ENCODE data around the gene SOCS7. TPM values are rescaled to one million over a fixed set of nuclear protein-coding genes. Genes with fewer than 3 reads are reported as not detected.

SOCS7 gene
- total RNA-seq, 1 experiment from 2014 or later: 24.6 TPM

DNA sequence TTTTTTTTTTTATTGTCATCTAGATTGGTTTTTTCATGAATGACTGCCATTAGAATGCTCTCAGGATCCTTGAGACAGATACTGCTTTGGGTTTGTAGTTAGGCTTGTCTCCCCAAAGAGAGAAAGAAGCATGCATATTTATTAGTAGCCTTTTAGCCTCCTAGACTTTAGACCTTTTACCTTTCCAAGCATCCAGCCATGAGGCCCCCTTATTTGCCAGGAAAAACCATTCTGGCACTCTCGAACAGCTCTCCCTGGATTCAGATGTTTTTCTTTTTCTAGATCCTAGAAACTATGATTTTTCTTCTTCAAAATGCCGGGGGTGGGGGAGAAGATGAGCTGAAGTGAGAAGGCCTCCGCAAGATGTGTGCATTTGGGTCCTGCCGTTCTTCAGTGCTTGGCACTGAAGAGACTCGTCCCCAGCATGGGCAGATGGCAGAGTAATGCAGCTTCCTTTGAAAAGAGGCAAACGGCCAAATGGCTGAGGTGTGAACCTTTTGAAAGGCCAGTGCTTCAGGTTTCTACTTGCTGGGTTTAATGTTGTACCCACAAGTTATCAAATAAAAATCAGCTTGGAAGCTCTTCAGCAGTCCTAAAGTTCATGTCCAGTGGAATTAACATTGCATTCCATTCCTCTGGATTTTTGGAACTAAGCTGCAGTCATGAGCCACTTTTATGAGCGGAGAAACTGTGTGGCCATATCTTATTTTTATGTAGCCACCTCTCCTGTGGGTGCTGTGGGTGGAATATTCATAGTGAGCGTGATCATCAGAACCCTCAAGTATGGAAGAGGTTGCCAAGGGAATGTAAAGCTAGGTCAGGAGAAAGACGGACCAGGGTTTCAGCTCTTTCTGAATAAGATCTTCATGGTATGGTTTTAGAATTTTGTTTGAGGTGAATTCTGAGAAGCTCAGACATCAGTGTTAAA, 7.2 kb downstream of the SOCS7 start:
- no peak for DNase-seq (ENCODE audit: extremely low read depth, low read depth)

GRCh38 chr17:38361694-38362465, 10.2 kb downstream of the SOCS7 start:
- DNase-seq (ENCODE audit: extremely low read depth, low read depth): no peak

DNA sequence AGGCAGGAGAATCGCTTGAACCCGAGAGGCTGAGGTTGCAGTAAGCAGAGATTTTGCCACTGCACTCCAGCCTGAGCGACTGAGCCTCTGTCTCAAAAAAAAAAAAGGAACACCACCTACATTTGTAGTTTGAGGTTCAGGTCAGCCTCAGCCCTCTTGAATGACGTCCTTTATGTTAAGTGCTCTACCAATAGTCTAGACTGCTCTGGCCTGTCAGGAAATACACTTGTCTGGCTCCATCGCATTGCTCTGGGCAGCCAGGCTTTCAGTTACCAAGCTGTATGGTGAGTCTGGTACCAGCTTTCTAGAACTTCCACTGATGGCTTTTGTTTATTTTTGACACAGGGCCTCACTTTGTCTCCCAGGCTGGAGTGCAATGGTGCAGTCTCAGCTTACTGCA, 11.4 kb downstream of the SOCS7 start:
- no peak for DNase-seq (ENCODE audit: extremely low read depth, low read depth)

DNA sequence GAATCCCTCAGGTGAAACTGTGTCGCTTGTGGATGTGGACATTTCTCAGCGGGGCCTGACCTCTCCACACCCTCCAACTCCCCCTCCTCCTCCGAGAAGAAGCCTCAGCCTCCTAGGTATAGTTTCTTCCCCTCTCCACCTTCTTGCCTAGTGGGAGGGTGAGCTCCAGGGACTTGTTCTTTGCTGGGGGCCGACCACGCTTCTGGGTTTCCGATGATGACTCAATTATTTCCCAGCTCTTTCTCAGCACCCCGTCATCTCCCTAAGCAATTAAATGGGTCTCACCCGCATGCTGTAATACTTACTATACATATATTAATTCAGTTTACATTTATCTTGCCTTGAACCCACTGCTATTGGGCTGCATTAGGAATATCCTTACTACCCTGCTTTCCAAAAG, 13.1 kb downstream of the SOCS7 start:
- no peak for DNase-seq (ENCODE audit: extremely low read depth, low read depth)

GRCh38 chr17:38369124-38369886, 17.7 kb downstream of the SOCS7 start:
- DNase-seq (ENCODE audit: extremely low read depth, low read depth): no peak

GRCh38 chr17:38379448-38379847, 27.8 kb downstream of the SOCS7 start:
- no peak for DNase-seq (ENCODE audit: extremely low read depth, low read depth)

DNA sequence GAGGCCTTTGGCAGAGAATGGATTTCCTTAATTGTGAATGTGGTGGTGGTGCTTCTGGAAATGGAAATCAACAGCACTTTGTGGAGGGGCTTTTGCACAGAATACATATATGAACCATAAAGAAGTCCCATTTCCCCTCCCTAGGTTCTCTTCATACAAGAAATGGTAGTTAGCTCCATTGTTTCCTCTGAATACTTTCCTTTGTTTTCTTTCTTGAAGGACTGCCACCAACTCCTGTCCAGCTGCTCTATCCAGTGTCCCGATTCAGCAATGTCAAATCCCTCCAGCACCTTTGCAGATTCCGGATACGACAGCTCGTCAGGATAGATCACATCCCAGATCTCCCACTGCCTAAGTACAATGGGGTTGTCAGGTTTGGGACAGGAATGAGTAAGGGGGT, 43.4 kb downstream of the SOCS7 start:
- DNase-seq (ENCODE audit: extremely low read depth, low read depth): no peak

DNA sequence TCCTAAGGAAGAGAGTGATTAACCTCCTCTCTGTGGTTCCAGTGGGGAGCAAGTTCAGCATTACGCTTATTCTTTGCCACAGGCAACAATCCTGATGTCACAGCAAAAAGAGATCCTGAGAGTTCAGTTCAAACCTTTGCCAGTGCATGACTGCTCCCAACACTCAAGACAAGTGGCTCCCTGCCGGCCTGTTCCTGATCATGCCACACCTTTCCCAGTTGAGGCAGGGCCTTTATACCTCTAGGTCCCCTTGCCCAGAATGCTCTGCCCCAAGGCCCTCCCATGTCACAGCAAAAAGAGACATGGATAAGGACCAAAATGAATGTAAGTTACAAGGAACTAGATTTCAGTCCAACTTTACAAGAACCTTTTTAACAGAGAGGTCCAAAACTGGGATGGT, 45.6 kb downstream of the SOCS7 start:
- DNase-seq (ENCODE audit: extremely low read depth, low read depth): no peak

- DNase-seq (ENCODE audit: extremely low read depth, low read depth): no peak
Observed at GRCh38 chr17:38400286-38400685, 48.6 kb downstream of the SOCS7 start.

DNA sequence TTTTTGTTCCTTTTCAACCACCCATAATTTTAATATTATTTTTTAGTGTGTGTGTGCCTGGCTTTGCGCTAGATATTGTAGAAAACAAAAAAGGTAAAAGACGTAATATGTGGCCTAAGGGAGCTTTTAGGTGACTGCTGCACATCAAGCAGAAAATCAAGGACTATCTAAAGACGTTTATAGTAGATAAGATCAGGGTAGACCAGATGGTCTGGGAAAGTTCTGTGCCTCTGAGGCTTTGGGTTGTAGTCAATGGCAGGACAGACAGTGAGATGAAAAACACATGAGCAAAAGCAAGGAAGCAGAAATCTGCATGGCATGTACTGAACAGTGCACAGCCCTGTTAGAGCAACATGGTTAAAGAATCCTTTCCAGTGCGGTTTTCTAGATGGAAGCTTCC, 49.8 kb downstream of the SOCS7 start:
- DNase-seq (ENCODE audit: extremely low read depth, low read depth): no peak

DNA sequence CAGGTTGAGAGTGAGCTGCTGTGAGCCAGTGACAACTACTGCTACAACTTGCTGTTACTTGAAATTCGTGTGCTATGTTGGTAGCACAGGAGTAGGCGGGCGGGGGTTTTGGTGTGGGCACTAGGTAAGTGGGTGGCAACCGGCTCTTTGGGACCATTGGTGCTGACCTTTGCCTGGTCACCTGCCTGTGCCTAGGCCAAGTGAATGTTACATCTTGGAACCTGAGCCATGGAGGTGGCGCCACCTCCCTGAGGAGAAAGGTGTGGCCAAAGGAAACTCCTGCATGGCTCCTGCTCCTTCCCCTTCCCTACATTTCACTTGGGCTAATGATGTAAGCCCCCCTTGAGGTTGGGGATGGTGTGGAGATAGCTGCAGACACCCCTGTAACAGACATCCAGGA, 51.3 kb downstream of the SOCS7 start:
- DNase-seq (ENCODE audit: extremely low read depth, low read depth): no peak

- no peak for DNase-seq (ENCODE audit: extremely low read depth, low read depth)
Observed at GRCh38 chr17:38403491-38403890, 51.8 kb downstream of the SOCS7 start.

GRCh38 chr17:38404174-38404943, 52.7 kb downstream of the SOCS7 start:
- DNase-seq (ENCODE audit: extremely low read depth, low read depth): no peak

DNA sequence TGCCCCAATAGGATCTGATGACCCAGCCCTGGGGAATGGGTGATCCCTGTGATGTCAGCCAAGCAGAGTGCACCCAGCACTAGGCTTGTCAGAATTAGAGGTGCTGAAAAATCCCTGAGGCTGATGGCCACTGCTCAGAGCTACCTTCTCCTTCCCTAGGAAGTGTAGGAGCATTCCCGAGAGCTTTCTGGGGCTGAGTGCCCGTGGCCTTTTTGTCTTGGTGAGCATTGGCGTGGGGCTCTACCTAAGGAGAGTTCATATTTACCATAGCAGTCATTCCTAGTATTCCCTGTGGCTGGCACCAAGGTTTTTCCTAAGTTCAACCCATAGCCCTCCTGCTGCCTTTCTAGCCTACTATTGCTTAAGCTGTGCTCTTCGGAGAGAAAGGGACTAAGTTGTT, 54.0 kb downstream of the SOCS7 start:
- DNase-seq (ENCODE audit: extremely low read depth, low read depth): no peak

DNA sequence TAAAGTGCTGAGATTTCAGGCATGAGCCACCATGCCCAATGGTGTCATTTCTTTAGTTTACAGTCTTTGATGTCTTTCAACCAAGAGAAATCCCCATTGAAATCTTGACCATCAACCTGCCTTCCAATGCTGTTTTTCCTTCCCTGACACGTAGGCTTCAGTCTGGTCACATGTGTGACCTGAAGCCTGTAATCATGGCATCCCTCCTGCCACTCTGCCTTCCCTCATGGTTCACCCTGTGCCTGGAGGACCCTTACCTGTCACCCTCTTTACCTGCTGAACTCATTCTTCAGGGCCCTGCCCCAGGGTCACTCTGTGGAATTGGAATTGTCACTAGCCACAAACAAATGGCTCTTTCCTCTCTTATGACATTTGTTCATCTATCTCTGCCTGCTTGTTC, 58.6 kb downstream of the SOCS7 start:
- no peak for DNase-seq (ENCODE audit: extremely low read depth, low read depth)

DNA sequence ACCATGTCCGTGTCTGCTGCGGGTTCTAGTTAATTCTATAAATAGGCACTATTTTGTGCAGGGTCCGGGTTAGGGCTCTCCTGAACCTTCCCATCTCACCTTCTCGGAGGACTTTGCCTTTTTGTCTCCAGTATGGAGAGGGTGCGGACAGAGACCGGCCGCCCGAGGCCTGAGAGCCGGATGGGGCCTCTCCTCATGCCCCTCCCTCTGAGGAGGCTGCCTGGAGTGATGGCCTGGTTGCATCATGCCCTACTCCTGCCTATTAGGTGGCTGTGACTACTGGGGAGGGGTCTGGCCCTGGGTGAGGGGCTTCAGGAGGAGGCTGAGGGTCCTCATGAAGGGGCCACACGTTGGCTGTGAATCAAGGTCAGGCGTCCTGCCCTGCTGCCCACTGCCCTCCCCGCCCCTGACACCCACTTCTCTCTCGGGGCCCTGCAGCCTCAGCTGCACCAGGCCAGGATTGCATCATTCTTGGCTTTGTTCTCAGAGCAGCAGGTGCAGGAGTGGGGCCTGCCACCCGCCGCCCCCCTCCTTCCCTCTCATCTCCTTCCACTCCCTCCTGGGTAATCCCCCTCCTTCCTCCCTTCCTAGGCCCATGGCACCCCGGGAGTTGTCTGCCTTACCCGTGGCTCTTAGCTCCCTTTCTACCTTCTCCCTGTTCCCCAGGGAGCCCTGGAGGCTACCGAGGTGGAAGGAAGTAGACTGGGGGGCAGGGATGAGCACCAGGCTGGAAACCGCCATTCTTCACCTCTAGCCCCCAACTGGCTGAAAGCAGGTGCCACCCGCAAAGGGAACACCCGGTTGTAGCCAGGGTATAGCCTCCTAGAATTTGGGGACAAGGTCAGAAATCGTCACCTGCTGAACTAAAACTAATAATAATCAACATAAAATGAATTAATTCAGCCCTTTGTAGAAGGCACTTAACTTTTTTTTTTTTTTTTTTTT, 63.9 kb downstream of the SOCS7 start:
- DNase-seq (ENCODE audit: extremely low read depth, low read depth): peak; percentile 87

DNA sequence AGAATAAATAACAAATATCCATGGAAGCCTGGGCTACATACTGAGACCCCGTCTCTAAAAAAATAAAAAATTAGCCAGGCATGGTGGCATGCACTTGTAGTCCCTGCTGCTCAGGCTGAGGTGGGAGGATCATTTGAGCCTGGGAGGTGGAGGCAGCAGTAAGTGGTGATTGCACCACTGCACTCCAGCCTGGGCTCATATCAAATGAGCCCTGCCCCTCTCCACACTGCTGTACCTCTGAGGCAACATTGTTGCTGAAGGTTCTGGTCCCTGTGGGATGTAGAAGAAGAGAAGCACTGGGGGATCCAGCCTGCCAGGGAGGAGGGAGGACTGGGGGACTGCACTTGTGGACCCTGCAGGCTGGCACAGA, 65.2 kb downstream of the SOCS7 start:
- no peak for DNase-seq (ENCODE audit: extremely low read depth, low read depth)

DNA sequence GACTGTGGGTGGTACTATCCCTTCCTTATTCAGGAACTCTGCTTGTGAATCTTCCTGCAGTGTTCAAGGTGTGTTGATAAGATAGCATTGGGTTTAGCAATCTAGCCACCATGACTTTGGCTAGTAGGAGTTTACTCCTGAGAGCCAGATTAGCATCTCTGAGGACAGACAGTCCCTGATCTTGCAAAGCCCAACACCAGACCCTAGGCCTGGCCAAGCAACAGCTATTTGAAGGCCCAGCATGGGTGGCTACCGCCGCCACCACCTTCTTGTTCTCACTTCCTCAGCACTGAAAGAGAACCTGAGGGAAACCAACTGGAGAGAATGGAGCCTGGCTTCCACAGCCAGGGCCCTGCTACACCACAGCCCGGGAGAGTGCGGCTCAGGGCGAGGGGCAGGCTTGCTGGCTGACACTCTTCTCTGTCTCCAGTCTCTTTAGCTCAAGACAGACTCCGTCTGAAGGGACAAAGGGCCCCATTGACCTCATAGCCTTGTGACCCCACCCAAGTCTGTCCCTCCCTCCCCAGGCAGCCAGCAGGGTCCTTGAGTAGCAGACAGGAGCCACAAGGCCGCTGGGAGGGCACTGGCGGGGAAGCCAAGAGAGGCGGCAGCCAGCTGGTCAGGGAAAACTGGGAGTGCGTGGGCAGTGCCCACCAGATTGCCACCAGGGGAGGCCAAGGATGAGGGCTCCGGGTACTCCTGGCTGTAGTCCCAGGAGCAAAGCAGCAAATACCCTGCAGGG, 65.7 kb downstream of the SOCS7 start:
- DNase-seq (ENCODE audit: extremely low read depth, low read depth): no peak

Data from NCI-H460 (cell line).